H9 (cell line): Measurements from ENCODE around the gene MSH3. TPM values are rescaled to one million over a fixed set of nuclear protein-coding genes. Genes with fewer than 3 reads are reported as not detected.

ENCODE experiments used
- DNase-seq: peaks from one replicate; pipeline ENCODE4 v3.0.0-alpha.2; 2017
- H2AFZ ChIP-seq: one replicate; pipeline ENCODE4 v1.6.1; 2013; ENCODE audit warnings: mild to moderate bottlenecking, low read length, control low read depth, moderate library complexity
- H2AK5ac ChIP-seq: 2 replicates; pipeline ENCODE4 v1.6.1; 2013; ENCODE audit warnings: low read length, control low read depth, mixed read lengths; ENCODE audit not compliant: insufficient read length
- H2BK120ac ChIP-seq: one replicate; pipeline ENCODE4 v1.6.1; 2013; ENCODE audit warnings: low read depth, mild to moderate bottlenecking, low read length, control low read depth, inconsistent platforms; ENCODE audit not compliant: poor library complexity, severe bottlenecking
- H2BK12ac ChIP-seq: 2 replicates; pipeline ENCODE4 v1.6.1; 2013; ENCODE audit warnings: low read length, control low read depth, mixed read lengths, low read depth; ENCODE audit not compliant: insufficient read length
- H2BK15ac ChIP-seq: 2 replicates; pipeline ENCODE4 v1.6.1; 2013; ENCODE audit warnings: low read depth, low read length, control low read depth
- H2BK20ac ChIP-seq: one replicate; pipeline ENCODE4 v1.6.1; 2013; ENCODE audit warnings: low read depth, mild to moderate bottlenecking, low read length, control low read depth, inconsistent platforms; ENCODE audit not compliant: poor library complexity, severe bottlenecking
- H2BK5ac ChIP-seq: 2 replicates; pipeline ENCODE4 v1.6.1; 2013; ENCODE audit warnings: low read length, control low read depth, mixed read lengths; ENCODE audit not compliant: insufficient read length
- H3K14ac ChIP-seq: 2 replicates; pipeline ENCODE4 v1.6.1; 2013; ENCODE audit warnings: low read length, control low read depth; ENCODE audit not compliant: insufficient read depth
- H3K18ac ChIP-seq: 2 replicates; pipeline ENCODE4 v1.6.1; 2013; ENCODE audit warnings: low read depth, mild to moderate bottlenecking, mixed read lengths, low read length, control low read depth; ENCODE audit not compliant: insufficient read length
- H3K23ac ChIP-seq: 2 replicates; pipeline ENCODE4 v1.6.1; 2013; ENCODE audit warnings: low read length, control low read depth, mixed read lengths, low read depth; ENCODE audit not compliant: insufficient read length
- H3K23me2 ChIP-seq: 2 replicates; pipeline ENCODE4 v1.6.1; 2013; ENCODE audit warnings: low read depth, mild to moderate bottlenecking, mixed read lengths, low read length, control low read depth; ENCODE audit not compliant: insufficient read length, poor library complexity, severe bottlenecking
- H3K27ac ChIP-seq: 2 replicates; pipeline ENCODE4 v1.5.1; 2013; ENCODE audit warnings: low read length, control low read depth, mixed read lengths, low read depth; ENCODE audit not compliant: insufficient read length
- H3K27me3 ChIP-seq: 2 replicates; pipeline ENCODE4 v1.6.1; 2013; ENCODE audit warnings: low read length, control low read depth, inconsistent platforms; ENCODE audit not compliant: insufficient read depth
- H3K4ac ChIP-seq: 2 replicates; pipeline ENCODE4 v1.6.1; 2013; ENCODE audit warnings: low read depth, mild to moderate bottlenecking, control low read depth, inconsistent platforms, low read length, moderate library complexity
- H3K4me1 ChIP-seq: 2 replicates; pipeline ENCODE4 v1.6.1; 2013; ENCODE audit warnings: low read length, control low read depth, inconsistent platforms; ENCODE audit not compliant: insufficient read depth
- H3K4me2 ChIP-seq: 2 replicates; pipeline ENCODE4 v1.6.1; 2013; ENCODE audit warnings: low read length, control low read depth, mixed read lengths; ENCODE audit not compliant: insufficient read length, insufficient read depth
- H3K56ac ChIP-seq: 2 replicates; pipeline ENCODE4 v1.6.1; 2013; ENCODE audit warnings: low read depth, mild to moderate bottlenecking, mixed read lengths, low read length, control low read depth; ENCODE audit not compliant: insufficient read length
- H3K79me1 ChIP-seq: 2 replicates; pipeline ENCODE4 v1.6.1; 2013; ENCODE audit warnings: low read depth, mild to moderate bottlenecking, moderate library complexity, low read length, control low read depth, inconsistent platforms; ENCODE audit not compliant: insufficient read depth, poor library complexity, severe bottlenecking
- H3K79me2 ChIP-seq: 2 replicates; pipeline ENCODE4 v1.6.1; 2013; ENCODE audit warnings: low read length, control low read depth, inconsistent platforms; ENCODE audit not compliant: insufficient read depth
- H3K9ac ChIP-seq: 2 replicates; pipeline ENCODE4 v1.6.1; 2013; ENCODE audit warnings: low read length, control low read depth, mixed read lengths; ENCODE audit not compliant: insufficient read length; ENCODE audit errors: extremely low read depth
- H3K9me3 ChIP-seq: one replicate; pipeline ENCODE4 v1.6.1; 2013; ENCODE audit warnings: low read depth, low read length, inconsistent platforms; ENCODE audit not compliant: control insufficient read depth
- H3T11ph ChIP-seq: one replicate; pipeline ENCODE4 v1.6.1; 2013; ENCODE audit warnings: mild to moderate bottlenecking, low read length, control low read depth, inconsistent platforms
- H4K20me1 ChIP-seq: one replicate; pipeline ENCODE4 v1.6.1; 2013; ENCODE audit not compliant: control insufficient read depth, insufficient read length, insufficient read depth
- H4K5ac ChIP-seq: 2 replicates; pipeline ENCODE4 v1.6.1; 2013; ENCODE audit warnings: low read depth, mild to moderate bottlenecking, mixed read lengths, low read length, control low read depth; ENCODE audit not compliant: insufficient read length
- H4K8ac ChIP-seq: replicated peaks from 2 replicates; pipeline ENCODE4 v1.6.1; 2013; ENCODE audit warnings: low read length, control low read depth, mixed read lengths, low read depth; ENCODE audit not compliant: insufficient read length
- H4K91ac ChIP-seq: 2 replicates; pipeline ENCODE4 v1.6.1; 2013; ENCODE audit warnings: low read depth, mild to moderate bottlenecking, moderate library complexity, mixed read lengths, low read length, control low read depth; ENCODE audit not compliant: insufficient read length
- H3K27ac Mint-ChIP-seq, 3 experiments: 2 replicates in 2 of 3; 3 replicates in 1 of 3; pipeline ENCODE4 v1.8.0; 2020 to 2021; ENCODE audit warnings: mixed read lengths in 3 of 3, mild to moderate bottlenecking in 1 of 3, moderate library complexity in 1 of 3
- H3K27me3 Mint-ChIP-seq: 2 replicates; pipeline ENCODE4 v1.8.0; 2021; ENCODE audit warnings: low read depth, mild to moderate bottlenecking, moderate library complexity, mixed read lengths
- H3K36me3 Mint-ChIP-seq, 3 experiments: 2 replicates in 2 of 3; 3 replicates in 1 of 3; pipeline ENCODE4 v1.8.0; 2020 to 2021; ENCODE audit warnings: low read depth in 3 of 3, mixed read lengths in 3 of 3; ENCODE audit not compliant: insufficient read depth in 1 of 3
- H3K4me1 Mint-ChIP-seq, 2 experiments: 2 replicates each; pipeline ENCODE4 v1.8.0; 2020; ENCODE audit warnings: mixed read lengths in 2 of 2
- H3K4me3 Mint-ChIP-seq, 2 experiments: 2 replicates in 1 of 2; 3 replicates in 1 of 2; pipeline ENCODE4 v1.8.0; 2020 to 2021; ENCODE audit warnings: mild to moderate bottlenecking in 2 of 2, mixed read lengths in 2 of 2, moderate library complexity in 1 of 2
- H3K9me3 Mint-ChIP-seq, 2 experiments: 2 replicates in 1 of 2; 3 replicates in 1 of 2; pipeline ENCODE4 v1.8.0; 2020; ENCODE audit warnings: mild to moderate bottlenecking in 2 of 2, mixed read lengths in 2 of 2, moderate library complexity in 1 of 2
- CTCF ChIP-seq: fragments of 200-600 bp; sonication (generic); conservative IDR thresholded peaks from 3 replicates; pipeline ENCODE4 v1.8.0; 2021; ENCODE audit warnings: antibody characterized with exemption, mild to moderate bottlenecking
- WGBS: extraction: QIAGEN DNeasy Blood & Tissue Kit; methylation state at CpG from one replicate; pipeline ENCODE4 v1.1.7; 2013; ENCODE audit warnings: missing lambda C conversion rate, low lambda C conversion rate, mixed read lengths; ENCODE audit not compliant: insufficient read length; ENCODE audit errors: extremely low coverage; 5-methylcytosine and 5-hydroxymethylcytosine counted together
- total RNA-seq: library from RNA; stranded (reverse); gene quantifications from 2 replicates; pipeline ENCODE4 v1.2.1, GENCODE V29; 2021

The MSH3 gene
- total RNA-seq, 1 experiment from 2014 or later = 17.3 TPM

- Histone ChIP-seq H4K91ac (no peak overlapping the region), H3K18ac (no peak overlapping the region), H4K8ac (no peak overlapping the region), H2BK120ac (no peak overlapping the region), H3K4me1 (no peaks in the 10 kb centered on the region), H3K9ac (no peak overlapping the region), H3K56ac (no peak overlapping the region), H3K79me2 (no peaks in the 10 kb centered on the region), H3K27ac (no peak overlapping the region), H4K20me1 (no peaks in the 10 kb centered on the region), H2AFZ (no peak overlapping the region), H2BK20ac (no peak overlapping the region), H3K27me3 (no peaks in the 10 kb centered on the region), H3K14ac (no peak overlapping the region), H3T11ph (no peak overlapping the region), H2AK5ac (no peak overlapping the region), H3K23me2 (no peaks in the 10 kb centered on the region), H2BK15ac (no peak overlapping the region), H3K9me3 (no peaks in the 10 kb centered on the region), H4K5ac (no peak overlapping the region), H3K79me1 (no peaks in the 10 kb centered on the region), H3K4ac (no peak overlapping the region), H3K4me2 (no peak overlapping the region), H3K23ac (no peak overlapping the region), H2BK5ac (no peak overlapping the region), H2BK12ac (no peak overlapping the region)
- no peaks in the 10 kb centered on the region for H3K27me3 Mint-ChIP-seq
- H3K27ac Mint-ChIP-seq = no peak overlapping the region
- TF ChIP-seq CTCF = no peak
- H3K36me3 Mint-ChIP-seq = peaks cover 0 to 2% (median 0%) of the 10 kb centered on the region in 3 experiments; a peak in 3 of 7 replicates
- H3K9me3 Mint-ChIP-seq = no peaks in the 10 kb centered on the region; a peak in 1 of 5 replicates
- no CpG with 5 or more reads among the region's 4 CpGs for WGBS
- no peak for DNase-seq
- H3K4me1 Mint-ChIP-seq = peaks cover 10 to 16% of the 10 kb centered on the region in 2 experiments
- H3K4me3 Mint-ChIP-seq = no peak overlapping the region
Measured at GRCh38 chr5:80618438-80618837, 36.0 kb upstream of the MSH3 start.
